Karpas-422 (cell line): ENCODE data around the gene C4orf17. TPM values are rescaled to one million over a fixed set of nuclear protein-coding genes. Genes with fewer than 3 reads are reported as not detected.
A peak's percentile ranks its signal among the peaks of the same experiment; 100 is the strongest.

ENCODE experiments used
- DNase-seq: peaks from one replicate; pipeline ENCODE4 v3.0.0-alpha.2; 2015
- H2AFZ ChIP-seq: fragments of 200-600 bp; sonication (generic); 2 replicates; pipeline ENCODE4 v1.6.1; 2014; ENCODE audit warnings: antibody characterized with exemption, low read length, mixed read lengths
- H3K27ac ChIP-seq: fragments of 200-600 bp; sonication (generic); 2 replicates; pipeline ENCODE4 v1.5.1; 2014; ENCODE audit warnings: mild to moderate bottlenecking, low read length, moderate library complexity
- H3K27me3 ChIP-seq: fragments of 200-600 bp; sonication (generic); 2 replicates; pipeline ENCODE4 v1.6.1; 2014; ENCODE audit warnings: low read length, mixed read lengths
- H3K36me3 ChIP-seq: fragments of 200-600 bp; sonication (generic); 2 replicates; pipeline ENCODE4 v1.6.1; 2014; ENCODE audit warnings: low read length, mixed read lengths; ENCODE audit not compliant: insufficient read depth
- H3K4me1 ChIP-seq: fragments of 200-600 bp; sonication (generic); 2 replicates; pipeline ENCODE4 v1.6.1; 2014; ENCODE audit warnings: mild to moderate bottlenecking, low read length, mixed read lengths
- H3K4me2 ChIP-seq: fragments of 200-600 bp; sonication (generic); 2 replicates; pipeline ENCODE4 v1.6.1; 2014; ENCODE audit warnings: low read length, low read depth, mild to moderate bottlenecking; ENCODE audit not compliant: poor library complexity, severe bottlenecking
- H3K4me3 ChIP-seq: fragments of 200-600 bp; sonication (generic); 2 replicates; pipeline ENCODE4 v1.5.1; 2014; ENCODE audit warnings: mild to moderate bottlenecking, antibody characterized with exemption, low read length, mixed read lengths
- H3K79me2 ChIP-seq: fragments of 200-600 bp; sonication (generic); 2 replicates; pipeline ENCODE4 v1.6.1; 2014; ENCODE audit warnings: mild to moderate bottlenecking, low read length, mixed read lengths
- H3K9ac ChIP-seq: fragments of 200-600 bp; sonication (generic); 2 replicates; pipeline ENCODE4 v1.6.0; 2014; ENCODE audit warnings: low read length
- H3K9me2 ChIP-seq: fragments of 200-600 bp; sonication (generic), shearing (Covaris generic); replicated peaks from 2 replicates; pipeline ENCODE4 v1.6.0; 2014; ENCODE audit warnings: mild to moderate bottlenecking, low read length, moderate library complexity; ENCODE audit not compliant: insufficient read depth
- H3K9me3 ChIP-seq: fragments of 300-700, 200-600 bp; sonication (generic); 2 replicates; pipeline ENCODE4 v1.6.1; 2014; ENCODE audit warnings: low read length, mixed read lengths
- H4K20me1 ChIP-seq: fragments of 200-600 bp; sonication (generic); 2 replicates; pipeline ENCODE4 v1.6.1; 2014; ENCODE audit warnings: mild to moderate bottlenecking, antibody characterized with exemption, low read length, low read depth; ENCODE audit not compliant: insufficient read depth
- total RNA-seq: library from RNA; depleted of rRNA; stranded (reverse); fragments of >200 nt; shearing (Covaris generic); gene quantifications from 2 replicates; pipeline ENCODE4 v1.2.3, GENCODE V29; 2014; ENCODE audit warnings: low replicate concordance; rRNA removed

The C4orf17 gene
- total RNA-seq, result not detected in 2 replicates

GRCh38 chr4:99510721-99511120 is at the start of gene C4orf17:
Gene C4orf17, plus strand, starts transcription at chr4:99511021. Its CDS starts 2,061 bp downstream, at chr4:99513082.
- Histone ChIP-seq H3K79me2 (no peaks in the 10 kb centered on the region), H3K4me1 (no peaks in the 10 kb centered on the region; the same call in 1 of the 2 replicates), H3K27ac (no peak within 1 kb of the TSS), H3K36me3 (no peaks in the 10 kb centered on the region), H3K9me2 (no peaks in the 10 kb centered on the region), H3K4me2 (no peak within 1 kb of the TSS), H3K9ac (no peak within 1 kb of the TSS), H2AFZ (no peak within 1 kb of the TSS), H3K27me3 (no peaks in the 10 kb centered on the region), H3K9me3 (no peaks in the 10 kb centered on the region), H3K4me3 (no peak within 1 kb of the TSS), H4K20me1 (no peaks in the 10 kb centered on the region)
- no peak for DNase-seq

- Histone ChIP-seq H3K9ac (no peak overlapping the region), H2AFZ (no peak overlapping the region), H3K9me2 (no peaks in the 10 kb centered on the region), H3K4me2 (no peak overlapping the region), H4K20me1 (no peaks in the 10 kb centered on the region), H3K27ac (no peak overlapping the region), H3K4me3 (no peak overlapping the region), H3K79me2 (no peaks in the 10 kb centered on the region), H3K4me1 (no peaks in the 10 kb centered on the region), H3K9me3 (no peaks in the 10 kb centered on the region), H3K27me3 (no peaks in the 10 kb centered on the region), H3K36me3 (no peaks in the 10 kb centered on the region)
- no peak for DNase-seq
These were observed 49.0 kb upstream of the C4orf17 start for GRCh38 chr4:99461623-99462401.

DNA sequence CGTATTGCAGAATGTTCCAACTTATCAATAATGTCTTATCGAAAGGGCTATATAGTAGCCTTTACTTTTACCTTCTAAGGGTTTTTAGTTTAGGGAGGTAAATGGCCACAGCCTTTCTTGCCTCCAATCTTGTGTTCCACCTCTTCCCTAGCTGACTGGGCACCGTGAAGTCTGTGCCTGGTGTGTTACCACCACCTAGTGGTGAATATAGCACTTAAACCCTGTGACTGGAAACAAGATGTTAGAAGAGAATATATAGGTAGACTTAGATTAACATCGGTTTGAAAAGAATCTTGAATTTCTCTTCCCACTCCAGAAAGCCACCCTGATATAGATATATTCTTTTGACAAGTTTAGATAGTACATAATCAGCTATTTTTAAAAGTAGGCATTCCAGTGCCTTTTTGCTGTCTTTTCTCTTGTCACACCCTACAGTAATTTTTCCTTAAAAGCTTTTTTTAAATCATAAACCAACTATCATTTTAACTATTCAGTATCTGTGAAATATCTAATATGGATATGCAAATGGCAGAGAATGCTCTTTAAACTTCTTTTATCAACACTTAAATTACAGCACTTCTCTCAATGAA is 47.9 kb upstream of the C4orf17 start:
- H2AFZ ChIP-seq, result no peak overlapping the region
- H3K9ac ChIP-seq, result no peak overlapping the region
- no peaks in the 10 kb centered on the region for H3K9me2 ChIP-seq
- no peak overlapping the region for H3K27ac ChIP-seq
- H3K36me3 ChIP-seq, result no peaks in the 10 kb centered on the region
- DNase-seq, result peak; percentile 84
- H3K4me2 ChIP-seq, result no peak overlapping the region
- H3K4me3 ChIP-seq, result no peak overlapping the region
- no peaks in the 10 kb centered on the region for H4K20me1 ChIP-seq
- H3K9me3 ChIP-seq, result no peaks in the 10 kb centered on the region
- H3K4me1 ChIP-seq, result peaks cover 3% of the 10 kb centered on the region
- no peaks in the 10 kb centered on the region for H3K27me3 ChIP-seq
- no peaks in the 10 kb centered on the region for H3K79me2 ChIP-seq

DNA sequence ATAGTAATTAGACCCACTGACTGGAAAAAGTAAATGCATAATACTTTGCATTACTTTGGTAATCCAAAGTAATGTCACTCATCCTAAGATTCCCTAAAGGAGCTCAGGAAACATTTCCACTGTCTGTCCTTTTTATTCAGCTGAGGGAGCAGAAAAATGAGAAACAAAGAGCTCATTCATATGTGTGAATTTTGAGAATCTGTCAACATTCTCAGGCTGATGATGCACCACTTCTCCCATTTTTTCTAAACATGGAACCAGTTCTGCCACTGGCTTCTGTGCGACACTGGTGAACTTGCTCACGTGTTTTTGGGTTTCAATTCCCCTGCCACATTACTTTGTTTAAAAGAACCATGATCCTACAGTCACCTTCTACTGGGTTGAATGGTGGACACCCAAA is 47.3 kb upstream of the C4orf17 start:
- no peak for DNase-seq
- Histone ChIP-seq H3K4me3 (no peak overlapping the region), H3K27me3 (no peaks in the 10 kb centered on the region), H3K27ac (no peak overlapping the region), H3K9me2 (no peaks in the 10 kb centered on the region), H3K36me3 (no peaks in the 10 kb centered on the region), H2AFZ (no peak overlapping the region), H3K9me3 (no peaks in the 10 kb centered on the region), H4K20me1 (no peaks in the 10 kb centered on the region), H3K79me2 (no peaks in the 10 kb centered on the region), H3K4me2 (no peak overlapping the region), H3K4me1 (peaks cover 7% of the 10 kb centered on the region), H3K9ac (no peak overlapping the region)

- Histone ChIP-seq H3K27ac (no peak overlapping the region), H3K9me3 (no peaks in the 10 kb centered on the region), H2AFZ (0 out of 2 replicates have a peak overlapping the region, but pooled peaks have one; percentile 7), H3K9ac (no peak overlapping the region), H3K27me3 (no peaks in the 10 kb centered on the region), H3K79me2 (no peaks in the 10 kb centered on the region), H3K4me2 (no peak overlapping the region), H3K9me2 (no peaks in the 10 kb centered on the region), H3K4me1 (peaks cover 7% of the 10 kb centered on the region), H3K36me3 (no peaks in the 10 kb centered on the region), H3K4me3 (no peak overlapping the region), H4K20me1 (no peaks in the 10 kb centered on the region)
- DNase-seq, result no peak
These were observed 42.9 kb upstream of the C4orf17 start for GRCh38 chr4:99467887-99468286.

GRCh38 chr4:99468889-99469288 is 41.9 kb upstream of the C4orf17 start:
- Histone ChIP-seq H3K9me3 (no peaks in the 10 kb centered on the region), H3K79me2 (no peaks in the 10 kb centered on the region), H3K9me2 (no peaks in the 10 kb centered on the region), H3K4me3 (no peak overlapping the region), H3K4me2 (no peak overlapping the region), H2AFZ (no peak overlapping the region), H4K20me1 (no peaks in the 10 kb centered on the region), H3K4me1 (peaks cover 7% of the 10 kb centered on the region), H3K27me3 (no peaks in the 10 kb centered on the region), H3K36me3 (no peaks in the 10 kb centered on the region), H3K9ac (no peak overlapping the region), H3K27ac (no peak overlapping the region)
- no peak for DNase-seq

DNA sequence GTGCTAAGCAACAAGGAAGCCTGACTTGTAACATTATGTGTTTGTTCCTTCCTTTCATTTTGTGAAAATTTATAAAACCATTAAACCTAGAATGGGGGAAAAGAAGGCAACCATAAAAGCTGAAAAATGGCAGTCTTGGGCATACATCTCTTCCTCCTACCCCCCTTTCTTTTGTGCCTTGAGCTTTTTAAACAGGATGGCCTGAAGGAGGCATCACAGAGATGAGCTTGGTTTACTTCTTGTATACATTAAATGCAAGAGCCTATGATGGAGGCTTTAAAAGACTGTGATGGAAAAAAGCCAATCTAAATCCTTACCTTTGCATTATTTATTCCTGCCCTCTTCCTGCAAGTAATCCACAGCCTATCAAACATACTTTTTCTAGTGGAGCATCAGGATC is 39.5 kb upstream of the C4orf17 start:
- Histone ChIP-seq H3K4me3 (no peak overlapping the region), H3K4me1 (peaks cover 7% of the 10 kb centered on the region), H3K27ac (no peak overlapping the region), H3K79me2 (no peaks in the 10 kb centered on the region), H2AFZ (no peak overlapping the region), H3K9ac (no peak overlapping the region), H3K27me3 (no peaks in the 10 kb centered on the region), H3K9me3 (no peaks in the 10 kb centered on the region), H3K4me2 (no peak overlapping the region), H4K20me1 (no peaks in the 10 kb centered on the region), H3K36me3 (no peaks in the 10 kb centered on the region), H3K9me2 (no peaks in the 10 kb centered on the region)
- DNase-seq, result peak; percentile 48

- Histone ChIP-seq H3K27me3 (no peaks in the 10 kb centered on the region), H3K4me3 (no peak overlapping the region), H3K9me3 (no peaks in the 10 kb centered on the region), H3K4me2 (no peak overlapping the region), H3K9ac (no peak overlapping the region), H4K20me1 (no peaks in the 10 kb centered on the region), H3K9me2 (no peaks in the 10 kb centered on the region), H3K36me3 (no peaks in the 10 kb centered on the region), H2AFZ (no peak overlapping the region), H3K4me1 (peaks cover 7% of the 10 kb centered on the region), H3K27ac (no peak overlapping the region), H3K79me2 (no peaks in the 10 kb centered on the region)
- no peak for DNase-seq
These were observed 38.9 kb upstream of the C4orf17 start for GRCh38 chr4:99471896-99472295.
